ENCODE data around the gene TPSB2.
"Not testable (repeated sequence)": the region's sequence is repeated elsewhere in the genome, so short reads cannot be mapped to it uniquely, and the experiment has no call there.

TPSB2 gene

GRCh38 chr16:1225728-1226311, 4.2 kb downstream of the TPSB2 start:
- DNase-seq (ENCODE audit: low spot score) = not testable (repeated sequence)

GRCh38 chr16:1225051-1225451, 4.9 kb downstream of the TPSB2 start, which contains the start of gene TPSG1:
Gene TPSG1, minus strand, starts transcription at chr16:1225268. Its CDS starts 16 bp downstream, at chr16:1225252.
- no peak for TF ChIP-seq CTCF (IDR thresholded peaks at IDR 0.05; ENCODE audit: extremely low read depth, missing control alignments)
- DNase-seq (ENCODE audit: low spot score) = no peak

GRCh38 chr16:1224558-1224957, 5.4 kb downstream of the TPSB2 start:
- no peak for DNase-seq (ENCODE audit: low spot score)
- no peak for TF ChIP-seq CTCF (IDR thresholded peaks at IDR 0.05; ENCODE audit: extremely low read depth, missing control alignments)

GRCh38 chr16:1223355-1224214, 6.4 kb downstream of the TPSB2 start:
- DNase-seq (ENCODE audit: low spot score) = no peak
- TF ChIP-seq CTCF (IDR thresholded peaks at IDR 0.05; ENCODE audit: extremely low read depth, missing control alignments) = no peak

GRCh38 chr16:1222553-1223354, 7.2 kb downstream of the TPSB2 start:
- no peak for TF ChIP-seq CTCF (IDR thresholded peaks at IDR 0.05; ENCODE audit: extremely low read depth, missing control alignments)

GRCh38 chr16:1221628-1222552, 8.1 kb downstream of the TPSB2 start:
- no peak for DNase-seq (ENCODE audit: low spot score)
- TF ChIP-seq CTCF (IDR thresholded peaks at IDR 0.05; ENCODE audit: extremely low read depth, missing control alignments) = no peak

More at GRCh38 chr16:1222553-1223354, 7.2 kb downstream of the TPSB2 start:
- no peak for DNase-seq (ENCODE audit: low spot score)

Data from GM20000 (cell line).